CD4-positive, alpha-beta T cell treated with Interferon alpha-2 for 1 hour (primary cell): ENCODE measurements around the gene GHRL.
A peak's percentile ranks its signal among the peaks of the same experiment; 100 is the strongest.
"Not testable (repeated sequence)": the region's sequence is repeated elsewhere in the genome, so short reads cannot be mapped to it uniquely, and the experiment has no call there.

Experiments used
- DNase-seq, 2 donors: peaks; one replicate each; pipeline ENCODE4 v3.0.0-alpha.2; 2020 to 2022

The GHRL gene

GRCh38 chr3:10272476-10272875 lies 20.3 kb downstream of the GHRL start:
- not testable (repeated sequence) for DNase-seq

DNA sequence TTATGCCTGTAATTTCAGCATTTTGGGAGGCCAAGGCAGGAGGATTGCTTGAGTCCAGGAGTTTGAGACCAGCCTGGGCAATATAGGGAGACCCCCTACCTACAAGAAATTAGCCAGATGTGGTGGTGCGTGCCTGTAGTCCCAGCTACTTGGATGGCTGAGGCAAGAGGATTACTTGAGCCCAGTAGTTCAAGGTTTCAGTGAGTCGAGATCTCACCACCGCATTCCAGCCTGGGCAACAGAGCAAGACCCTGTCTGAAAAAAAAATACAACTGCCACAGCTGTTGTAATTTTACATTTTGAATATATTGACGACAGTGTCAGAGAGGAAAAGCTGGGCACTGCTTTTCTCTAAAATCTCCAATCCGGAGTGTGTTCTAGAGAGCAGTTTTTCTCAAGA lies 23.3 kb downstream of the GHRL start:
- DNase-seq = no peak

GRCh38 chr3:10268930-10269329 lies 23.8 kb downstream of the GHRL start:
- DNase-seq = no peak

DNA sequence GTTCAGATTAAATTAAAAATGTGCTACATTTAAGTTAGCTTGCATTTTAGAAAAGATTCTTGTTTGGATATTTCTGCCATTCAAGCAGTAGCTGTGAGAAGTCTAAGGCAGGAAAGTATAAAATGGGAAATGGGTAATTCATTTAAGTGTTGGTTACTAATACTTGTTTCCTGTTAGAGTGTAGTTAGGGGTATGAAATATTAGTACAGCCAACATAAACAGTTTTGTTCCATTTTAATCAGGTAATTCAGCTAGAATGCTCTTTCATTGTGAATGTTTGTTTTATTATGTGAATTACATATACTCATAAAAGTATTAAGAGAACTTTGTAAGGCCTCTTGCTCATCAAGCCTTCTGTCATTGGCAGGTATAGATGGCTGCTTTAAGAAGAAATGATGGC lies 24.6 kb downstream of the GHRL start:
- DNase-seq = no peak

GRCh38 chr3:10266936-10267335 lies 25.8 kb downstream of the GHRL start:
- DNase-seq = not testable (repeated sequence)

DNA sequence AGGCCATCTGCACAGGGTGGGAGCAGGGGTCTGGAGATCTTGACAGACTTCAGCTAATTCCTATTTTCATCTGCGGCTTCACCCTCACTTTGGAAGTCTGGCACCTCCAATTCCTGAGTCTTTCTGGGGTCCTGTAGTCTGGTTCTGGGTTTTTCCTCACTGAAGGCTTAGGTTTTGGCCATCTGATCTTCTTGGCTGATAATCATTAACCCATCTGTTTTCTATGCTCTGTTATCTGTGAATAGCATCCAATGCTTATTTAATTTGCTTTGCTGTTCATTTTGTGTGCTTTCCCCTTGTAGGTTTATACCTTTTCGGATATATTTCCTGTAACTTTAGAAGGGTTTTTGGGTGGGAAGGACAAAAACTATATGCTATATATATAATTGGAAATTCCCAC lies 26.9 kb downstream of the GHRL start:
- no peak for DNase-seq

DNA sequence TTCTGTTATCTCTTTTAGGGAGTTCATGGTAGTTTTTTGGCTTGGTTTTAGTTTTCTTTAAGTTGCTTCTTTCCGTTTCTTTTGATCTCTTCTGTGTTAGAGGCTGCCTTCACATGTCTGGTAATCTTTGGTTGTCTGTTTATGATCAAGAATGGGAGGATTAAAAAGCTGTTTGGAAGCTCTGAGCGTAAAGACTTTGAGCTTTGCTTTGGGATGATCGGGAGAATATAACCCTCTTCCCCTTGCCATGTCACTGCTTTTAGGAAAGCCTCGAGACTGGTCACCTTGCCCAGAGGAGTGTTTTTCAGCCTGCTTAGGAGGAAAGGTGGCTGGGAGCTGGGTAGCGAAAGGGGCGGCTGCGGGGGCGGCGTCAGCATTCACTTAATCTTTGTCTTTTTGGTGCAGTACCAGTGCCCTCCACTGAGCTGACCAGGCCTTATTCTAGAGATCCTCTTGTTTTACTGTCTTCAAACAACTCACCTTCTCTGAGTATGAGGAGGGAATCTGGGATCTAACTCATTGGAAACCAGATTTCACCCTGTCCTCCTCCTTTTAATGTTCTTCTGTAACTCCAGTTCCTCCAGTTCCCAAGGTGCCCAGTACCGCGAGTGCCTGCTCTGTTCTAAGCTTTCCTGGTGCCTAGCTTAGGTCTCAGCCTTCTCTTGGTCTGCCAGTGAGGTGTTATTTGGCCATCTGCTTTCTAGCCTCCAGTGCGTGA lies 28.9 kb downstream of the GHRL start:
- DNase-seq = peak; percentile 46 to 73

DNA sequence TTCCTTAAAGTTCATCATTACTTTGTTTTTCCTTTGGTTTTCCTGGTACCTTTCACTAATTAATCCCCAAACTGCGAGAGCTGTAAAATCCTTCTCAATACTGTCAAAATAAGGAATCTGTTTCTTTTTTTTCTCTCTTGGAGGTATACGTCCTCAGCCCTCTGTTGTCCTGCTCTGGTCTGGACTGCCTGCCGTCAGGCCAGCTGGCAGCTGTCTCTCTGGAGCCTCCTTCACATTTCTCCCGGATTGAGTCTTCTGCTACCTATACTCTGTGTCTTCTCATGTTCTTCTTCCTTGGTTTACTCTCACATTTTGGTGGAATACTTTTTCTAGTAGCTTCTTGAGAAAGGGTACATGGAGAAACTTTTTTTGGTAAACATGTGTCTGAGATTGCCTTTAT lies 30.7 kb downstream of the GHRL start:
- DNase-seq = no peak

- no peak for DNase-seq
Observed at GRCh38 chr3:10260211-10260701, 32.5 kb downstream of the GHRL start.

DNA sequence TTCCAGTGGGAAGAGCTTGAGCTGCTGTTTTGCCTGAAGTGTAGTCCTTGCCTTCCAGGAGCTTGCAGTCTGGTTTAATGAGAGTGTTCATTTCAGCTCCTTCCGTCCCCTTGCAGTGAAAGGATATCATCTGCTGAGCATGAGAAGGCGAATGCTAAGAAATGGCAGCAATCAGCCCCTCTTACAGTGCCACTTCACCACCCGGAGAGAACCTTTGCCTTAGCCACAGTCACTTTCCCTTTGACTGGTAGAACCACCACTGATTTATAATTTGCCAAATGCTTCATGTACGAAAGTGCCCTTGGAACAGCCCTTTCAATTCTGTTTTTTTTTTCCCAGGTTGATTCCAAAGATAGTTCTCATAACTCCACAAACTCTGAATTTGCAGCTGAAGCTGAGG lies 32.9 kb downstream of the GHRL start:
- no peak for DNase-seq

GRCh38 chr3:10259036-10259435 lies 33.7 kb downstream of the GHRL start:
- DNase-seq = no peak

- DNase-seq = no peak
Observed at GRCh38 chr3:10255835-10256234, 36.9 kb downstream of the GHRL start.

DNA sequence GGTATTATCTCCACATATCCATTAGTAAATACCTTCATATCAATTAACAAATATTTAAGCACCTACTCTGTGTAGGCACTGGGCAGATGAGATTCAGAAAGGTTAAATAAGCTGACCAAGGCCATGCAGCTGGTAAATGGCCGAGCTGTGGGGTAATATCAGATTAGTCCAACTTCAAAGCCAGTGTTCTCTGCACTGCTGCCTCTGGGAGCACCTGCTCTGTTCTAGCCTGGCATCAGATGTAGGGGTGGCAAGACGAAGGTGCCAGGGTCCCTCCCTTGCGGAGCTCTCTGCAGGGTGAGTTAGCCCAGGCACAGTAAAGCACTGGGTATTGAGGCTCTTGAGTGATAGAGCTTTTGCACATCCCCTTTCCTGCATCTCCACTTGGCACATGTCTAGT lies 39.0 kb downstream of the GHRL start:
- no peak for DNase-seq

DNA sequence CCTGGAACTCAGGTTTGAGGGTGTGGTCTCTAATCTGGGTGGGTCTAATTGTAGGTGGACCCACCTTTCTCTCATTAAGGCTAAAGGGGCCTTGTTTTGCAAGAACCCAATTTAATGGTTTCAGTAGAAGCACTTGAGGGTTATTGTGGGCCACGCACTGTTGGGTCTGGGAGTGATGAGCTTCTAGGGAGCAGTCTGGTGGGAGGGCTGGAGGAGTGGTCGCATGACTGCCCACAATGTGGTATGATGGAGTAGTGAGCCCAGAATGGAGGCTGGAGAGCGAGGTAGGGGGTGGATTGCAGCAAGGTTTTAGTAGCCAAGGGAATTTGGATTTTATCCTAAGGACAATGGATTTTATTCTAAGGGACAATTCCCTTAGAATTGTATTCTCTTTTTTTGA lies 41.7 kb downstream of the GHRL start:
- DNase-seq = no peak

DNA sequence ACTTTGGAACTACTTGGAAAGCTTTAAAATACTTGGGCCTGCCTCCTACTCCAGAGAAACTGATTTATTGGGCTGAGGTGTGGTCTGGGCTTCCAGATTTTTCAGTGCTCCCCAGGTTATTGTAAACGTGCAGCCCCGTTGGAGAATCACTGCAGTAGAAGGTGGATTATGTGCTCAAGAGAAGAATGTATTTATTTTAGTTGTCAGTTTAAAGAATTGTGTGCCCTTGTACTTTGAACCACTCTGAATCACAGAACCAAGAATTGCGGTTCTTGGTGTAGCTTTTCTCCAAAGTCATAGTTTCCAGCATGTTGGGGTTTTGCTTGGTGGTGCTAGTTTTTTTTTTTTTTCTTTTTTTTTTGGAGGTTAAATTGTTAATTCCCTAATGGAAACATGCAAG lies 42.9 kb downstream of the GHRL start:
- DNase-seq = no peak

DNA sequence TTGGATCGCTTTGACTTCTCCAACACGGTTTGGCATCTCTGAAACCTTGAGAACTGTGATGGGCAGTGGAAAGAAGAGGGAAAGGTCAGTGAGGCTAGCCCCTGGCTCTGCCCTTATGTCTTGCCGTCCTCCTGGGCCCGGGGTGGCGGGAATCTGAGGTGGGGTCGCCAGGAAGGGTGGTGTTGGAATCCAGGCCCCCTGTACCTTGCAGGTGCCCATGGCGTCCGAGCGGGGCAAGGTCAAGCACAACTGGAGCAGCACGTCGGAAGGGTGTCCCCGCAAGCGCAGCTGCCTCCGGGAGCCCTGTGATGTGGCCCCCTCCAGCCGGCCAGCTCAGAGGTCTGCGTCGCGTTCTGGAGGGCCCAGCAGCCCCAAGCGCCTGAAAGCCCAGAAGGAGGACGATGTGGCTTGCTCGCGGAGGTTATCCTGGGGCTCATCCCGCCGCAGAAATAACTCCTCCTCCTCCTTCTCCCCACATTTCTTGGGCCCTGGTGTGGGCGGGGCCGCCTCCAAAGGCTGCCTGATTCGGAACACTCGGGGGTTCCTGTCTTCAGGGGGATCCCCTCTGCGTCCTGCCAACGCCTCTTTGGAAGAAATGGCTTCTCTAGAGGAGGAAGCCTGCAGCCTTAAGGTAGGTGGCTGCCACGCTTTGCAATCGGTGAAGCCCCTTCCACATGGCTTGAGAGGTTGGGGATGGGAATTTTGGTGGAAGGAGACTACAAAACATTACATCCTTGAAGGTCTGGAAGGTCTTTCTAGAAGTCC lies 43.6 kb downstream of the GHRL start:
- DNase-seq = peak; percentile 16 to 67

GRCh38 chr3:10248184-10248983 lies 44.4 kb downstream of the GHRL start, which contains the start of gene TATDN2:
TATDN2 (plus strand) TSS chr3:10248459; CDS start chr3:10249201, 742 bp downstream.
- peak; percentile 93 to 95 for DNase-seq

GRCh38 chr3:10247679-10248183 lies 45.0 kb downstream of the GHRL start:
- no peak for DNase-seq

DNA sequence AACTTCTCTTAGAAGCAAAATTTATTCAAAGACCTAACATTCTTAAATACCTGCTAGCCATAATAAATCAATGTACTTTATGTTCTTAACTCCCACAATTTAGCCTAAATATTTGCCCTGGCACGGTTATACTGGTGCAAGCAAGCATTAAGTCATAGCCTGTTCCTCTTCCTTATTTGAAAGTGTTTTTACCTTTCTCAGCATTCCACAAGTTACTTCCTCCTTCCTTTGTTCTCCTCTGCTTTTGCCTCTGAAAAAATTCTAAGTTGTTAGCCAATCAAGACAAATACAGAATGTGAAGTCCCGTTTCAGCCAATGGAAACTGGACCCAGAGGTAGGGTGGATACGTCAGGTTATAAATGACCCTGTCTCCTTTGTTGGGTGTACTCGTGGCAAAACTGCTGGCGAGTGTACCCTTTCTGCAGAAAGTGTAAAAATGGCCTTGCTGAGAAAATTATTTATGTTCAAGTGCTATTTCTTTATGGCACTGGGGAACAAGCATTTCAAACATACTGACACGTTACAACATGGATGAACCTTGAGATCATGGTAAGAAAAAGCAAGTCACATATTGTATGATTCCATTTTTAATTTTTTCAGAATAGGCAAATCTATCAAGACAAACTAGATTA lies 47.5 kb downstream of the GHRL start:
- no peak for DNase-seq

GRCh38 chr3:10244009-10244408 lies 48.7 kb downstream of the GHRL start:
- DNase-seq = no peak

DNA sequence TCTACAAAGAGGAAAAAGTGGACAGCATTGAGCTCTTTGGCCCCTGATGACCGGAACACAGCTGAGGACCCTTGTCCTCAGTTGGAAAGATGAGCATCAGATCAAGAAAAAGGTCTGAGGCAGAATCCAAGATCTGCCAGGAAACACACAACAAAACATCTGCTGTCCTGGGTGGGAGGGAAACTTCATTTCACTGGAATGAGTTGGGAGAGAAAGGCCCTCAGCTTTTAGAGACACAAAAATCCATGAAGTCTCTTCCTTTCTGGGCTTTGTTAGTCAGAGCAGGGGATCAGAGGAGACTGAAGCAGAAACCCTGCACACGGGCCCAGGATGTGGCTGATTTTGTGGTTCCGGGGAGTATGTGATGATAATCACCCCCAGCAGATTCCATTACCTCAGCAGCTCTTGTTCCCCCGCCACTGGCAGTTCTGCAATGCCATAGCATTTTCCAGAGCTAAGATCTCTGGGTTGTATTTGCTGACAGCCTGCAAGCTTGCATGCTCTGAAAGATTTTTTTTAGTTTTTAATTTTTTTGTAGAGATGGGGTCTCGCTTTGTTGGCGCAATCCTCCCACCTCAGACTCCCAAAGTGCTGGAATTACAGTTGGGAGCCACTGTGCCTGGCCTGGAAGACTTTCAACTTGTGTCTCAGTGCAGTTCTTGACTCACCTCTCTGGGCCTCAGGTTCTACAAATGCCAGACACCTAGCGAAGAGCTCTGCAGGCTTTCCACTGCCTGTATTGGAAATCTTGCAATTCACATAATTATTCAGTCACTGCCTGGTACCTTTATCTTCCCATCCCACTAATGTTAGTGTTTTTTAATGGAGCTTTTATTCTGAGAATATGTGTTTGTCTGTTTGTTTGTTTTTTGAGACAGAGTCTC lies 50.3 kb downstream of the GHRL start:
- peak; percentile 55 to 79 for DNase-seq

DNA sequence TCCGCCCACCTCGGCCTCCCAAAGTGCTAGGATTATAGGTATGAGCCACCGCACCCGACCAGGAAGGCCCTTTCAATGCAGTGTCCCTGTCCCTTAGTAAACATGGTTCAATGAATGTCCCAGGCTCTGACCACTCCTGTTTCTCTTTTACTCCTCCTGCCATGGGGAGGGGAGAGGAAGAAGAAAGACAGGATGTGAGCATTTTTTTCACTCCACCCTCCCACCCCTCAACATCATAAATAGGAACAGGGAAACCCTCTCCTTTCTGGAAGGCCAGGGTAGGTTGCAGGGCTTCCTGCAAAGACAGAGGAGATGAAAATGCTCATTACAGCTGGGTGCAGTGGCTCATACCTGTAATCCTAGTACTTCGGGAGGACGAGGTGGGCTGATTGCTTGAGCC lies 51.9 kb downstream of the GHRL start:
- no peak for DNase-seq
